A549 treated with dexamethasone at 1 μM for 4 hours (cell line): Measurements from ENCODE around the gene IL5. TPM values are rescaled to one million over a fixed set of nuclear protein-coding genes. Genes with fewer than 3 reads are reported as not detected.

Source experiments
- total RNA-seq: library from RNA; stranded (reverse); fragments of 200-300 nt; extraction: Qiagen RNA extraction; gene quantifications from 5 replicates; pipeline ENCODE4 v1.2.3, GENCODE V29; 2022

IL5 gene
- 0.47 TPM in 1 of 5 replicates, not detected in the others for total RNA-seq

DNA sequence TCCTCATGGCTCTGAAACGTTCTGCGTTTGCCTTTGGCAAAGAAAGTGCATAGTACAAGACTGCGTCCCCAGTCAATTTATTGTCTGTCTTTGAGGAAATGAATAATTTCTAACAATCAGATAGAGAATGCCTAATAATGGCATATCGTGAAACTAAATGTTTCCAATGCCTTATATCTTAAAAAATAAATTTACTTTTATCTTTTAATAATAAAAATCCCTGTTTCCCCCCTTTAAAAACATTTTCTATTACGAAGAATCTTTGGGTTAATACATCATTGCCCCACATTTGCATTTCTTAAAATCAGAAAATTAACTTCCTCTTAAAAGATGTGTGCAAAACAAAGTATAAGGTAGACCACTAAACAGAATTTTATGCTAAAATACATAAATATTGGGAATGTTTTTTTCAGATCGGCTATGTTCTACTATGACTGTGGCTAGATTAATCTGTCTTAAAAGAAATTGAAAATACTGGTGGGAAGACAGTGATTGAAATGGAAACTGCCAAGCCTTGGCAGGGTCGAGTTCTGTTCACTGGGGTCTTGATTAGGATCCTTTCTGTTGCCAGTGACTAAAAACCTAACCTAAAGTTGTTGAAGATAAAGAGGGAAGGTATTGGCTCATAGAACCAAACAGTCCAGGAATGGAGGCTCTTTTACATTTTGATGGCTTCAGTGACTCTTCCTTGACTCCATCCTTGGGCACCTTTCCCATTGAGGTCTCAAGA is at the start of gene IL5:
IL5 (minus strand) TSS at position 51 of the 730 bp plus-strand sequence; CDS start at position 7, 44 bp downstream.

DNA sequence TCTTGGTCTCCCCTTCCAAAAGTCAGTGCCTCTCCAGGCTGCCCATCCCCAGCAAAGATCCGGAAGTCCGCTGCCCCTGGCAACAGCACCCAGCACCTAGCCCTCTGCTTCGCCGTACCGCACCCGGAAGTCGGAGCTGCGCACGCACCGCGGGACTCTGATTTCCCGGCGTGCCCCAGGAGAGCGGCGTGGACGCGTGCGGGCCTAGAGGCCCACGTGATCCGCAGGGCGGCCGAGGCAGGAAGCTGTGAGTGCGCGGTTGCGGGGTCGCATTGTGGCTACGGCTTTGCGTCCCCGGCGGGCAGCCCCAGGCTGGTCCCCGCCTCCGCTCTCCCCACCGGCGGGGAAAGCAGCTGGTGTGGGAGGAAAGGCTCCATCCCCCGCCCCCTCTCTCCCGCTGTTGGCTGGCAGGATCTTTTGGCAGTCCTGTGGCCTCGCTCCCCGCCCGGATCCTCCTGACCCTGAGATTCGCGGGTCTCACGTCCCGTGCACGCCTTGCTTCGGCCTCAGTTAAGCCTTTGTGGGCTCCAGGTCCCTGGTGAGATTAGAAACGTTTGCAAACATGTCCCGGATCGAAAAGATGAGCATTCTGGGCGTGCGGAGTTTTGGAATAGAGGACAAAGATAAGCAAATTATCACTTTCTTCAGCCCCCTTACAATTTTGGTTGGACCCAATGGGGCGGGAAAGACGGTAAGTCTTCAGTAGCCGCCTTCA is 13.6 kb upstream of the IL5 start, which contains the start of gene RAD50:
RAD50 (plus strand) TSS at position 215 of the 715 bp plus-strand sequence; CDS start at position 563, 348 bp downstream.

Other genes starting within 250 kb of the IL5 start
- 4.8 to 6.3 TPM (median 5.4 TPM) in 5 replicates for gene SLC22A4, start 249.1 kb downstream of the IL5 start, total RNA-seq
- gene SLC22A5, start 173.8 kb downstream of the IL5 start, total RNA-seq, result 50.3 to 69.0 TPM (median 66.0 TPM) in 5 replicates
- 22.5 to 31.8 TPM (median 29.8 TPM) in 5 replicates for gene IRF1, start 52.7 kb downstream of the IL5 start, total RNA-seq
- gene RAD50, start 13.5 kb upstream of the IL5 start, total RNA-seq, result 30.6 to 37.3 TPM (median 34.2 TPM) in 5 replicates
- 0.07 TPM in 1 of 5 replicates, not detected in the others for gene IL13, start 114.7 kb upstream of the IL5 start, total RNA-seq
- not detected in 5 replicates for gene IL4, start 130.5 kb upstream of the IL5 start, total RNA-seq
- 8.7 to 11.6 TPM (median 10.8 TPM) in 5 replicates for gene KIF3A, start 194.0 kb upstream of the IL5 start, total RNA-seq
- gene CCNI2, start 203.9 kb upstream of the IL5 start, total RNA-seq, result 0.06 to 0.12 TPM (median 0.08 TPM) in 5 replicates
- 15.8 to 23.8 TPM (median 20.0 TPM) in 5 replicates for gene SEPTIN8, start 233.7 kb upstream of the IL5 start, total RNA-seq